SK-N-MC (cell line): ENCODE measurements around the gene SMIM11.

Experiments used
- EZH2 ChIP-seq: fragments of 200-600 bp; sonication (generic); IDR thresholded peaks from one replicate; pipeline ENCODE4 v1.6.1; 2017; ENCODE audit warnings: antibody characterized with exemption
- FOXP2 ChIP-seq: optimal IDR thresholded peaks from 2 replicates; pipeline ENCODE3; 2011; ENCODE audit warnings: mild to moderate bottlenecking, moderate library complexity; ENCODE audit not compliant: insufficient read depth; ENCODE audit errors: extremely low read length, control extremely low read depth
- POLR2AphosphoS5 ChIP-seq: IDR thresholded peaks from 2 replicates; pipeline ENCODE4 v1.6.1; 2012; ENCODE audit warnings: mild to moderate bottlenecking, low read depth, low read length, borderline replicate concordance

- no peak for TF ChIP-seq POLR2AphosphoS5
- TF ChIP-seq EZH2 = no peak
- no peak for TF ChIP-seq FOXP2
Measured at GRCh38 chr21:34372321-34372720, 3.0 kb upstream of the SMIM11 start.
